H1 (cell line): Measurements from ENCODE around the gene GMEB2. TPM values are rescaled to one million over a fixed set of nuclear protein-coding genes. Genes with fewer than 3 reads are reported as not detected.
A peak's percentile ranks its signal among the peaks of the same experiment; 100 is the strongest.

Experiments
- CTCF ChIA-PET: fragments of 300-600 bp; sonication (Branson Sonifier 250); formaldehyde crosslinking; loops from one replicate; lab custom pipeline; 2021; ENCODE audit not compliant: partially characterized antibody; lab: Charles Lee
- POLR2A ChIA-PET: fragments of 300-600 bp; sonication (Branson Sonifier 250); formaldehyde crosslinking; loops from one replicate; lab custom pipeline; 2021; ENCODE audit warnings: inconsistent platforms; ENCODE audit not compliant: partially characterized antibody; lab: Charles Lee
- DNase-seq, 2 experiments: peaks; one replicate each; pipeline versions ENCODE4 v3.0.0 to v3.0.0-alpha.2; 2010 to 2022; ENCODE audit warnings: low spot score in 2 of 2, low read depth in 1 of 2, mixed read lengths in 1 of 2
- FAIRE-seq: peaks from 2 replicates; lab custom pipeline; 2011; peaks lifted over from hg19 to GRCh38; lab: Jason Lieb, UNC
- H2AFZ ChIP-seq: 2 replicates; pipeline ENCODE4 v1.8.1; 2012; ENCODE audit warnings: low read length, inconsistent platforms
- H2AK5ac ChIP-seq: 2 replicates; pipeline ENCODE4 v1.6.1; 2013; ENCODE audit warnings: low read depth, low read length
- H2BK120ac ChIP-seq: replicated peaks from 2 replicates; pipeline ENCODE3; 2013; ENCODE audit warnings: low read depth, low read length, inconsistent platforms
- H2BK12ac ChIP-seq: 2 replicates; pipeline ENCODE4 v1.6.1; 2013; ENCODE audit warnings: low read depth, low read length
- H2BK15ac ChIP-seq: 2 replicates; pipeline ENCODE4 v1.6.1; 2013; ENCODE audit warnings: low read length
- H2BK20ac ChIP-seq: 2 replicates; pipeline ENCODE4 v1.6.1; 2013; ENCODE audit warnings: low read length
- H2BK5ac ChIP-seq: 2 replicates; pipeline ENCODE4 v1.6.1; 2013; ENCODE audit warnings: low read depth, low read length
- H3K14ac ChIP-seq: 2 replicates; pipeline ENCODE4 v1.6.1; 2013; ENCODE audit warnings: inconsistent platforms; ENCODE audit not compliant: insufficient read length
- H3K18ac ChIP-seq: 2 replicates; pipeline ENCODE4 v1.6.1; 2013; ENCODE audit warnings: low read length; ENCODE audit errors: extremely low read depth
- H3K23ac ChIP-seq: 2 replicates; pipeline ENCODE4 v1.6.1; 2013; ENCODE audit warnings: inconsistent platforms; ENCODE audit not compliant: insufficient read length
- H3K23me2 ChIP-seq: 2 replicates; pipeline ENCODE4 v1.6.1; 2013; ENCODE audit warnings: low read depth, low read length
- H3K27ac ChIP-seq: 2 replicates; pipeline ENCODE4 v1.6.1; 2011; ENCODE audit warnings: low read depth, low read length, inconsistent platforms
- H3K27me3 ChIP-seq, 4 experiments: replicated peaks in 1 of 4; 1 replicate in 1 of 4; 2 replicates in 3 of 4; pipeline versions ENCODE4 v1.6.1 to v1.8.1; 2011 to 2013; ENCODE audit warnings: low read length in 3 of 4, mild to moderate bottlenecking in 3 of 4, inconsistent platforms in 2 of 4, mixed read lengths in 2 of 4, moderate library complexity in 1 of 4; ENCODE audit not compliant: control insufficient read depth in 3 of 4, insufficient read depth in 3 of 4; ENCODE audit errors: extremely low read depth in 1 of 4
- H3K36me3 ChIP-seq, 4 experiments: 2 replicates each; pipeline versions ENCODE4 v1.6.1 to v1.8.1; 2011 to 2013; ENCODE audit warnings: mild to moderate bottlenecking in 4 of 4, low read length in 3 of 4, moderate library complexity in 2 of 4, control low read depth in 1 of 4, inconsistent platforms in 1 of 4; ENCODE audit not compliant: insufficient read depth in 4 of 4, control insufficient read depth in 2 of 4
- H3K4ac ChIP-seq: replicated peaks from 2 replicates; pipeline ENCODE3; 2013; ENCODE audit warnings: low read length, low read depth, mixed read lengths, inconsistent platforms; ENCODE audit not compliant: insufficient read length
- H3K4me1 ChIP-seq, 4 experiments: replicated peaks in 1 of 4; 1 replicate in 1 of 4; 2 replicates in 3 of 4; pipeline versions ENCODE4 v1.6.1 to v1.8.1; 2011 to 2013; ENCODE audit warnings: low read length in 3 of 4, inconsistent platforms in 2 of 4, mixed read lengths in 1 of 4; ENCODE audit not compliant: insufficient read depth in 4 of 4, control insufficient read depth in 3 of 4
- H3K4me2 ChIP-seq, 2 experiments: 2 replicates each; pipeline versions ENCODE4 v1.6.1 to v1.8.1; 2011 to 2013; ENCODE audit warnings: low read depth in 2 of 2, low read length in 2 of 2, control low read depth in 1 of 2, inconsistent platforms in 1 of 2, mild to moderate bottlenecking in 1 of 2; ENCODE audit not compliant: insufficient read depth in 1 of 2
- H3K4me3 ChIP-seq, 4 experiments: fragments of 200-600, 300-600 bp in 1 of 4; sonication (generic), shearing (Covaris generic), sonication (Bioruptor Twin) in 1 of 4; 2 replicates each; pipeline versions ENCODE4 v1.5.1 to v1.8.1; 2011 to 2016; ENCODE audit warnings: low read length in 4 of 4, low read depth in 3 of 4, control low read depth in 2 of 4, inconsistent platforms in 2 of 4, mild to moderate bottlenecking in 2 of 4, mixed read lengths in 1 of 4, moderate library complexity in 1 of 4; ENCODE audit not compliant: insufficient read depth in 2 of 4; ENCODE audit errors: extremely low read depth in 1 of 4
- H3K56ac ChIP-seq: replicated peaks from 2 replicates; pipeline ENCODE3; 2013; ENCODE audit warnings: low read depth, mild to moderate bottlenecking, mixed read lengths, low read length, inconsistent platforms; ENCODE audit not compliant: insufficient read length
- H3K79me1 ChIP-seq: 2 replicates; pipeline ENCODE4 v1.6.1; 2013; ENCODE audit warnings: low read depth, low read length, control low read depth
- H3K79me2 ChIP-seq, 2 experiments: 2 replicates each; pipeline versions ENCODE4 v1.6.1 to v1.8.1; 2012 to 2013; ENCODE audit warnings: low read length in 2 of 2, mild to moderate bottlenecking in 2 of 2, inconsistent platforms in 1 of 2; ENCODE audit not compliant: insufficient read depth in 2 of 2, control insufficient read depth in 1 of 2
- H3K9ac ChIP-seq, 4 experiments: replicated peaks in 1 of 4; 1 replicate in 1 of 4; 2 replicates in 3 of 4; pipeline versions ENCODE4 v1.6.1 to v1.8.1; 2011 to 2013; ENCODE audit warnings: low read depth in 3 of 4, low read length in 3 of 4, control low read depth in 2 of 4, mild to moderate bottlenecking in 2 of 4, moderate library complexity in 2 of 4, inconsistent platforms in 1 of 4; ENCODE audit errors: extremely low read depth in 1 of 4
- H3K9me3 ChIP-seq, 2 experiments: 2 replicates each; pipeline versions ENCODE4 v1.6.1 to v1.8.1; 2012 to 2013; ENCODE audit warnings: mild to moderate bottlenecking in 2 of 2, moderate library complexity in 2 of 2, control low read depth in 1 of 2, inconsistent platforms in 1 of 2, low read depth in 1 of 2, low read length in 1 of 2, mixed read lengths in 1 of 2; ENCODE audit not compliant: insufficient read depth in 2 of 2
- H4K20me1 ChIP-seq, 2 experiments: replicated peaks in 1 of 2; 2 replicates each; pipeline versions ENCODE3 to v1.8.1; 2011 to 2013; ENCODE audit warnings: inconsistent platforms in 2 of 2, low read length in 2 of 2, mild to moderate bottlenecking in 1 of 2; ENCODE audit not compliant: insufficient read depth in 2 of 2, control insufficient read depth in 1 of 2
- H4K5ac ChIP-seq: 2 replicates; pipeline ENCODE4 v1.6.1; 2013; ENCODE audit warnings: low read length, low read depth, mixed read lengths, inconsistent platforms; ENCODE audit not compliant: insufficient read length
- H4K8ac ChIP-seq: 2 replicates; pipeline ENCODE4 v1.8.0; 2013; ENCODE audit warnings: mild to moderate bottlenecking, moderate library complexity, low read length, inconsistent platforms; ENCODE audit not compliant: insufficient read depth; ENCODE audit errors: extremely low read depth
- H4K91ac ChIP-seq: replicated peaks from 2 replicates; pipeline ENCODE3; 2013; ENCODE audit warnings: low read length, mixed read lengths, inconsistent platforms; ENCODE audit not compliant: insufficient read length
- ASH2L ChIP-seq: fragments of 200-600, 300-600 bp; sonication (generic); IDR thresholded peaks from one replicate; pipeline ENCODE4 v1.7.1; 2017; ENCODE audit warnings: low read length
- EZH2 ChIP-seq: fragments of 200-600 bp; sonication (generic); IDR thresholded peaks from 2 replicates; pipeline ENCODE4 v1.7.1; 2012; ENCODE audit warnings: low read depth, mild to moderate bottlenecking, moderate library complexity, low read length, inconsistent platforms; ENCODE audit not compliant: severe bottlenecking
- GTF2F1 ChIP-seq: IDR thresholded peaks from 2 replicates; pipeline ENCODE4 v1.6.1; 2012; ENCODE audit warnings: low read depth, low read length, improper control_type of control experiment, borderline replicate concordance
- JUND ChIP-seq: IDR thresholded peaks from 2 replicates; pipeline ENCODE4 v1.6.1; 2011; ENCODE audit warnings: mild to moderate bottlenecking, improper control_type of control experiment, low read length
- KDM4A ChIP-seq: IDR thresholded peaks from one replicate; pipeline ENCODE4 v1.7.1; 2012; ENCODE audit warnings: low read depth, mild to moderate bottlenecking, moderate library complexity, low read length, inconsistent platforms; ENCODE audit not compliant: severe bottlenecking
- KDM5A ChIP-seq: fragments of 200-600 bp; IDR thresholded peaks from 2 replicates; pipeline ENCODE4 v1.7.1; 2012; ENCODE audit warnings: mild to moderate bottlenecking, low read length, inconsistent platforms, mixed read lengths
- NANOG ChIP-seq: IDR thresholded peaks from 2 replicates; pipeline ENCODE4 v1.6.1; 2011; ENCODE audit warnings: low read length, low read depth, mild to moderate bottlenecking, inconsistent platforms; ENCODE audit not compliant: insufficient read depth, poor library complexity, severe bottlenecking
- POLR2A ChIP-seq, 2 experiments: IDR thresholded peaks; 1 replicate in 1 of 2; 2 replicates in 1 of 2; pipeline ENCODE4 v1.6.1; 2011; ENCODE audit warnings: low read depth in 2 of 2, low read length in 2 of 2, mild to moderate bottlenecking in 2 of 2; ENCODE audit errors: control extremely low read depth in 1 of 2
- RBBP5 ChIP-seq: IDR thresholded peaks from 2 replicates; pipeline ENCODE4 v1.7.1; 2012; ENCODE audit warnings: low read depth, mild to moderate bottlenecking, inconsistent platforms, low read length, moderate library complexity, borderline replicate concordance
- RFX5 ChIP-seq: IDR thresholded peaks from 2 replicates; pipeline ENCODE4 v1.6.1; 2011; ENCODE audit warnings: low read depth, low read length, improper control_type of control experiment, borderline replicate concordance
- SP1 ChIP-seq: IDR thresholded peaks from 2 replicates; pipeline ENCODE4 v1.6.1; 2011; ENCODE audit warnings: low read depth, low read length
- SP2 ChIP-seq: IDR thresholded peaks from 2 replicates; pipeline ENCODE4 v1.6.1; 2012; ENCODE audit warnings: mild to moderate bottlenecking, low read length, inconsistent platforms
- SP4 ChIP-seq: IDR thresholded peaks from 2 replicates; pipeline ENCODE4 v1.6.1; 2012; ENCODE audit warnings: low read length, inconsistent platforms
- SRF ChIP-seq: IDR thresholded peaks from 2 replicates; pipeline ENCODE4 v1.6.1; 2011; ENCODE audit warnings: mild to moderate bottlenecking, low read depth, low read length, moderate library complexity
- TAF1 ChIP-seq: IDR thresholded peaks from 2 replicates; pipeline ENCODE4 v1.6.1; 2011; ENCODE audit warnings: mild to moderate bottlenecking, low read depth, low read length
- WGBS, 2 experiments: shearing (Covaris generic) in 1 of 2; methylation state at CpG; one replicate each; pipeline versions ENCODE4 v1.1.6 to v1.1.7; 2013 to 2015; ENCODE audit warnings: low lambda C conversion rate in 2 of 2, mixed read lengths in 2 of 2, inconsistent platforms in 1 of 2, low coverage in 1 of 2, missing lambda C conversion rate in 1 of 2; ENCODE audit not compliant: insufficient replicate concordance in 2 of 2, insufficient coverage in 1 of 2, insufficient read length in 1 of 2; ENCODE audit errors: extremely low coverage in 1 of 2, missing lambda C conversion rate in 1 of 2; 5-methylcytosine and 5-hydroxymethylcytosine counted together
- polyA plus RNA-seq, 7 experiments: library from polyadenylated mRNA; depleted of rRNA in 3 of 7; stranded (reverse) in 5 of 7; unstranded in 2 of 7; fragments of >200 nt in 5 of 7; fragments of 200-250 nt in 2 of 7; gene quantifications; 1 replicate in 5 of 7; 2 replicates in 1 of 7; 4 replicates in 1 of 7; pipeline versions ENCODE4 v1.2.1 to v1.2.3, GENCODE V29; 2011 to 2013; ENCODE audit warnings: missing spikeins in 2 of 7, mixed read lengths in 2 of 7
- total RNA-seq: library from RNA; stranded (reverse); fragmentation: NEBNext Ultra II Directional; extraction: Animal tissue kit (Norgen Biotek cat#: 25700); gene quantifications from 2 replicates; pipeline ENCODE4 v1.2.1, GENCODE V29; 2021

Gene GMEB2
- total and polyA plus RNA-seq, 2 of the 8 experiments (the other 6 are each of a cell fraction or from before 2014, with no cell fraction given), result 12.9 to 14.2 TPM

- Histone ChIP-seq H2AFZ (no peak overlapping the region), H3K4me3 (no peak overlapping the region), H3K4ac (no peak overlapping the region), H3K27ac (no peak overlapping the region), H2BK15ac (no peak overlapping the region; the same call in 1 of the 2 replicates), H4K8ac (no peak overlapping the region), H3K79me1 (no peaks in the 10 kb centered on the region), H3K36me3 (peaks cover 0 to 18% (median 12%) of the 10 kb centered on the region in 4 experiments; a peak in 7 of 8 replicates), H3K18ac (no peak overlapping the region), H2BK12ac (no peak overlapping the region), H3K9me3 (no peaks in the 10 kb centered on the region), H4K91ac (no peak overlapping the region), H2BK120ac (no peak overlapping the region), H3K56ac (no peak overlapping the region), H3K4me1 (no peaks in the 10 kb centered on the region), H2BK5ac (peak overlapping the region; percentile 24; the same call in 1 of the 2 replicates), H4K20me1 (peaks cover 0 to 12% of the 10 kb centered on the region in 2 experiments), H3K23me2 (no peaks in the 10 kb centered on the region), H3K4me2 (no peak overlapping the region), H3K79me2 (no peaks in the 10 kb centered on the region), H3K27me3 (no peaks in the 10 kb centered on the region), H4K5ac (no peak overlapping the region), H3K23ac (no peak overlapping the region), H2BK20ac (no peak overlapping the region), H3K14ac (no peak overlapping the region), H2AK5ac (no peak overlapping the region; the same call in 1 of the 2 replicates), H3K9ac (no peak overlapping the region; a peak in 1 of 7 replicates)
- DNase-seq (no peak), FAIRE-seq (no peak)
- ChIA-PET CTCF (interaction anchor here (0.9 to 1.6 kb wide), 4 partner anchors 10 to 55 kb away, joined by 3 to 4 read pairs (median 3); no protein-coding TSS in a partner anchor), POLR2A (no interaction called here)
- 96% methylated on average over 4 of the region's 4 CpGs; no CpG with 5 or more reads in 1 of the 2 experiments for WGBS, 2 experiments
- TF ChIP-seq EZH2, result no peak
- TF ChIP-seq KDM5A, result no peak
- TF ChIP-seq RBBP5, result no peak
- TF ChIP-seq RFX5, result no peak
- TF ChIP-seq JUND, result no peak
- TF ChIP-seq SP2, result no peak
- TF ChIP-seq KDM4A, result no peak
- no peak for TF ChIP-seq NANOG
- no peak for TF ChIP-seq SRF
- no peak for TF ChIP-seq ASH2L
- no peak for TF ChIP-seq POLR2A (IDR thresholded peaks at IDR 0.05; ENCODE audit: control extremely low read depth in 1 of 2, low read depth in 2 of 2, low read length in 2 of 2)
- no peak for TF ChIP-seq SP4
- no peak for TF ChIP-seq GTF2F1
- no peak for TF ChIP-seq TAF1
- no peak for TF ChIP-seq SP1
Measured at GRCh38 chr20:63591147-63591533, 35.8 kb downstream of the GMEB2 start.
